COLO668 (cell line): ENCODE measurements around the gene NRIP1.
"Not testable (repeated sequence)": the region's sequence is repeated elsewhere in the genome, so short reads cannot be mapped to it uniquely, and the experiment has no call there.

Source experiments
- DNase-seq: peaks from one replicate; lab custom pipeline; 2025; ENCODE audit not compliant: unreplicated experiment; lab: John Stamatoyannopoulos, UW

The NRIP1 gene

GRCh38 chr21:14981246-14981645, 83.6 kb downstream of the NRIP1 start:
- no peak for DNase-seq

- no peak for DNase-seq
Observed at GRCh38 chr21:14979264-14979663, 85.5 kb downstream of the NRIP1 start.

GRCh38 chr21:14977814-14978213, 87.0 kb downstream of the NRIP1 start:
- DNase-seq: peak; percentile 81

- no peak for DNase-seq
Observed at GRCh38 chr21:14975136-14975919, 89.5 kb downstream of the NRIP1 start.

- no peak for DNase-seq
Observed at GRCh38 chr21:14972678-14973077, 92.1 kb downstream of the NRIP1 start.

GRCh38 chr21:14968821-14969220, 96.0 kb downstream of the NRIP1 start:
- no peak for DNase-seq

- no peak for DNase-seq
Observed at GRCh38 chr21:14968029-14968428, 96.8 kb downstream of the NRIP1 start.

GRCh38 chr21:14964621-14965020, 100.2 kb downstream of the NRIP1 start:
- no peak for DNase-seq

- no peak for DNase-seq
Observed at GRCh38 chr21:14962217-14962616, 102.6 kb downstream of the NRIP1 start.

GRCh38 chr21:14961502-14961901, 103.3 kb downstream of the NRIP1 start:
- DNase-seq: no peak

GRCh38 chr21:14959343-14959742, 105.5 kb downstream of the NRIP1 start:
- DNase-seq: no peak

GRCh38 chr21:14957836-14958235, 107.0 kb downstream of the NRIP1 start:
- no peak for DNase-seq

- DNase-seq: no peak
Observed at GRCh38 chr21:14956807-14957206, 108.0 kb downstream of the NRIP1 start.

- no peak for DNase-seq
Observed at GRCh38 chr21:14955936-14956520, 108.8 kb downstream of the NRIP1 start.

GRCh38 chr21:14952916-14953315, 111.9 kb downstream of the NRIP1 start:
- no peak for DNase-seq

- DNase-seq: no peak
Observed at GRCh38 chr21:14949603-14950002, 115.2 kb downstream of the NRIP1 start.

- DNase-seq: peak; percentile 16
Observed at GRCh38 chr21:14947613-14948160, 117.1 kb downstream of the NRIP1 start.

GRCh38 chr21:14945176-14945575, 119.6 kb downstream of the NRIP1 start:
- DNase-seq: no peak

- no peak for DNase-seq
Observed at GRCh38 chr21:14943616-14944015, 121.2 kb downstream of the NRIP1 start.

GRCh38 chr21:14942801-14943490, 121.9 kb downstream of the NRIP1 start:
- DNase-seq: peak; percentile 12

GRCh38 chr21:14927324-14927723, 137.5 kb downstream of the NRIP1 start:
- DNase-seq: not testable (repeated sequence)

GRCh38 chr21:14926186-14926585, 138.6 kb downstream of the NRIP1 start:
- DNase-seq: no peak
